ENCODE data around the gene HDLBP. TPM values are rescaled to one million over a fixed set of nuclear protein-coding genes. Genes with fewer than 3 reads are reported as not detected.

The HDLBP gene
- total RNA-seq, 1 experiment from 2014 or later: 510 TPM

- intact Hi-C loops (cut with micrococcal nuclease; ENCODE audit: unreplicated experiment): no loop called here
- no TSS peak for BruUV-seq (replicated peaks)
- no peak overlapping the region for H3K27ac ChIP-seq (ENCODE audit: low read depth, low read length, poor library complexity, severe bottlenecking)
- POLR2A ChIA-PET (ENCODE audit: low non-redundant PET): no interaction called here
- H3K27me3 ChIP-seq (replicated peaks; ENCODE audit: insufficient read depth, low read depth, low read length, poor library complexity): no peaks in the 10 kb centered on the region
- H3K4me1 ChIP-seq (ENCODE audit: insufficient read depth, low read length, poor library complexity, severe bottlenecking): peaks cover 8% of the 10 kb centered on the region
- no peaks in the 10 kb centered on the region for H3K36me3 ChIP-seq (ENCODE audit: insufficient read depth, low read length, poor library complexity, severe bottlenecking)
- no peaks in the 10 kb centered on the region for H3K9me3 ChIP-seq (ENCODE audit: low read depth, low read length, poor library complexity, severe bottlenecking)
- CTCF ChIA-PET: no interaction called here
- no peak overlapping the region for H3K4me3 ChIP-seq (ENCODE audit: low read depth, low read length, poor library complexity, severe bottlenecking)
- no peak for TF ChIP-seq EZH2 (IDR thresholded peaks at IDR 0.05; ENCODE audit: borderline replicate concordance, low read depth, low read length, poor library complexity, severe bottlenecking)
- DNase-seq (ENCODE audit: low spot score): no peak
These were observed 26.4 kb downstream of the HDLBP start for GRCh38 chr2:241289053-241289452.

GRCh38 chr2:241288324-241288888 is 27.1 kb downstream of the HDLBP start:
- BruUV-seq (replicated peaks): no TSS peak

GRCh38 chr2:241286348-241287090 is 29.0 kb downstream of the HDLBP start:
- Histone ChIP-seq H3K36me3 (ENCODE audit: insufficient read depth, low read length, poor library complexity, severe bottlenecking) (no peaks in the 10 kb centered on the region), H3K27me3 (replicated peaks; ENCODE audit: insufficient read depth, low read depth, low read length, poor library complexity) (no peaks in the 10 kb centered on the region), H3K27ac (ENCODE audit: low read depth, low read length, poor library complexity, severe bottlenecking) (no peak overlapping the region), H3K4me1 (ENCODE audit: insufficient read depth, low read length, poor library complexity, severe bottlenecking) (no peaks in the 10 kb centered on the region), H3K9me3 (ENCODE audit: low read depth, low read length, poor library complexity, severe bottlenecking) (no peaks in the 10 kb centered on the region), H3K4me3 (ENCODE audit: low read depth, low read length, poor library complexity, severe bottlenecking) (no peak overlapping the region)
- TF ChIP-seq CTCF (conservative IDR thresholded peaks at IDR 0.05; ENCODE audit: low read depth, low read length) (no peak), EZH2 (IDR thresholded peaks at IDR 0.05; ENCODE audit: borderline replicate concordance, low read depth, low read length, poor library complexity, severe bottlenecking) (no peak)
- intact Hi-C loops (cut with micrococcal nuclease; ENCODE audit: unreplicated experiment): no loop called here
- ChIA-PET POLR2A (ENCODE audit: low non-redundant PET) (no interaction called here), CTCF (no interaction called here)
- no TSS peak for BruUV-seq (replicated peaks)
- DNase-seq (ENCODE audit: low spot score): no peak

More at GRCh38 chr2:241288324-241288888, 27.1 kb downstream of the HDLBP start:
- Histone ChIP-seq H3K4me3 (ENCODE audit: low read depth, low read length, poor library complexity, severe bottlenecking) (no peak overlapping the region), H3K4me1 (ENCODE audit: insufficient read depth, low read length, poor library complexity, severe bottlenecking) (peaks cover 8% of the 10 kb centered on the region), H3K36me3 (ENCODE audit: insufficient read depth, low read length, poor library complexity, severe bottlenecking) (no peaks in the 10 kb centered on the region), H3K9me3 (ENCODE audit: low read depth, low read length, poor library complexity, severe bottlenecking) (no peaks in the 10 kb centered on the region), H3K27me3 (replicated peaks; ENCODE audit: insufficient read depth, low read depth, low read length, poor library complexity) (no peaks in the 10 kb centered on the region), H3K27ac (ENCODE audit: low read depth, low read length, poor library complexity, severe bottlenecking) (no peak overlapping the region)
- intact Hi-C loops (cut with micrococcal nuclease; ENCODE audit: unreplicated experiment): no loop called here
- ChIA-PET CTCF (no interaction called here), POLR2A (ENCODE audit: low non-redundant PET) (no interaction called here)
- DNase-seq (ENCODE audit: low spot score): no peak
- TF ChIP-seq EZH2 (IDR thresholded peaks at IDR 0.05; ENCODE audit: borderline replicate concordance, low read depth, low read length, poor library complexity, severe bottlenecking): no peak
- TF ChIP-seq CTCF (conservative IDR thresholded peaks at IDR 0.05; ENCODE audit: low read depth, low read length): no peak
